Upper lobe of right lung (tissue), 1 donor: ENCODE measurements around the gene LPAR1. TPM values are rescaled to one million over a fixed set of nuclear protein-coding genes. Genes with fewer than 3 reads are reported as not detected.
A peak's percentile ranks its signal among the peaks of the same experiment; 100 is the strongest.

Experiments
- ATAC-seq: fragments of 200-7000 bp; cut with Tn5 transposase; one replicate; pipeline ENCODE4 v1.9.1; 2020; ENCODE audit warnings: mild to moderate bottlenecking, moderate library complexity
- DNase-seq: peaks from one replicate; pipeline ENCODE4 v3.0.0-alpha.2; 2020
- H3K27ac ChIP-seq: fragments of 200-600 bp; one replicate; pipeline ENCODE4 v1.8.0; 2022
- H3K27me3 ChIP-seq: fragments of 200-600 bp; one replicate; pipeline ENCODE4 v1.8.0; 2022; ENCODE audit warnings: mild to moderate bottlenecking
- H3K36me3 ChIP-seq: fragments of 200-600 bp; one replicate; pipeline ENCODE4 v1.8.0; 2022
- H3K4me1 ChIP-seq: fragments of 200-600 bp; one replicate; pipeline ENCODE4 v1.8.0; 2022
- H3K4me3 ChIP-seq: fragments of 200-600 bp; one replicate; pipeline ENCODE4 v1.8.0; 2022; ENCODE audit warnings: mild to moderate bottlenecking
- H3K9me3 ChIP-seq: fragments of 200-600 bp; one replicate; pipeline ENCODE4 v1.8.0; 2022
- CTCF ChIP-seq: fragments of 200-600 bp; IDR thresholded peaks from one replicate; pipeline ENCODE4 v1.8.0; 2022; ENCODE audit warnings: antibody characterized with exemption
- intact Hi-C: fragments of 100-400 bp; cut with DNase I; formaldehyde crosslinking; loops from one replicate; pipeline ENCODE4 v1.11.0; 2022
- total RNA-seq: library from RNA; stranded (reverse); fragmentation: NEBNext Ultra II Directional; extraction: Animal tissue kit (Norgen Biotek cat#: 25700); gene quantifications from one replicate; pipeline ENCODE4 v1.2.1, GENCODE V29; 2021
- donor health status: DM: no; HTN: yes; CAD: no; lungs with severe emphysema.

LPAR1 gene
- total RNA-seq, 1 donor from 2014 or later: 18.2 TPM

GRCh38 chr9:110900917-110901316, 137.4 kb downstream of the LPAR1 start:
- Histone ChIP-seq H3K27ac (no peak overlapping the region), H3K36me3 (no peaks in the 10 kb centered on the region), H3K9me3 (no peaks in the 10 kb centered on the region), H3K4me3 (no peak overlapping the region), H3K4me1 (peaks cover 5% of the 10 kb centered on the region), H3K27me3 (no peaks in the 10 kb centered on the region)
- TF ChIP-seq CTCF: no peak
- ATAC-seq (no peak), DNase-seq (no peak)
- intact Hi-C loops: no loop called here

GRCh38 chr9:110900456-110900855, 137.8 kb downstream of the LPAR1 start:
- no peak for TF ChIP-seq CTCF
- Histone ChIP-seq H3K9me3 (no peaks in the 10 kb centered on the region), H3K4me1 (peaks cover 5% of the 10 kb centered on the region), H3K4me3 (no peak overlapping the region), H3K27me3 (no peaks in the 10 kb centered on the region), H3K36me3 (no peaks in the 10 kb centered on the region), H3K27ac (no peak overlapping the region)
- intact Hi-C loops: no loop called here
- DNase-seq: no peak
- ATAC-seq: no peak

GRCh38 chr9:110898866-110899265, 139.4 kb downstream of the LPAR1 start:
- Histone ChIP-seq H3K27ac (no peak overlapping the region), H3K36me3 (no peaks in the 10 kb centered on the region), H3K27me3 (no peaks in the 10 kb centered on the region), H3K4me1 (peaks cover 5% of the 10 kb centered on the region), H3K4me3 (no peak overlapping the region), H3K9me3 (no peaks in the 10 kb centered on the region)
- no peak for DNase-seq
- no peak for ATAC-seq
- intact Hi-C loops: no loop called here
- no peak for TF ChIP-seq CTCF

- Histone ChIP-seq H3K4me3 (no peak overlapping the region), H3K36me3 (no peaks in the 10 kb centered on the region), H3K4me1 (peaks cover 5% of the 10 kb centered on the region), H3K9me3 (no peaks in the 10 kb centered on the region), H3K27me3 (no peaks in the 10 kb centered on the region), H3K27ac (no peak overlapping the region)
- ATAC-seq: no peak
- intact Hi-C loops: no loop called here
- no peak for TF ChIP-seq CTCF
- DNase-seq: no peak
Measured at GRCh38 chr9:110898358-110898757, 139.9 kb downstream of the LPAR1 start.

- ATAC-seq: no peak
- no peak for TF ChIP-seq CTCF
- intact Hi-C loops: no loop called here
- H3K9me3 ChIP-seq: no peaks in the 10 kb centered on the region
- H3K36me3 ChIP-seq: no peaks in the 10 kb centered on the region
- no peaks in the 10 kb centered on the region for H3K27me3 ChIP-seq
- H3K27ac ChIP-seq: no peak overlapping the region
- no peak for DNase-seq
- no peak overlapping the region for H3K4me3 ChIP-seq
- peaks cover 5% of the 10 kb centered on the region for H3K4me1 ChIP-seq
Measured at GRCh38 chr9:110897943-110898342, 140.3 kb downstream of the LPAR1 start.

GRCh38 chr9:110895147-110895905, 142.9 kb downstream of the LPAR1 start:
- Histone ChIP-seq H3K36me3 (no peaks in the 10 kb centered on the region), H3K4me1 (no peaks in the 10 kb centered on the region), H3K27ac (no peak overlapping the region), H3K27me3 (no peaks in the 10 kb centered on the region), H3K4me3 (no peak overlapping the region), H3K9me3 (no peaks in the 10 kb centered on the region)
- intact Hi-C loops: no loop called here
- no peak for DNase-seq
- ATAC-seq: peak; percentile 40
- no peak for TF ChIP-seq CTCF
